Activated T-helper 1 cell treated with anti-CD3 and anti-CD28 coated beads, Interleukin-2, amount 50 U/mL, for 16 hours (primary cell): ENCODE measurements around the gene CPSF6.
"Not testable (repeated sequence)": the region's sequence is repeated elsewhere in the genome, so short reads cannot be mapped to it uniquely, and the experiment has no call there.

Source experiments
- DNase-seq, 2 donors: peaks; one replicate each; pipeline ENCODE4 v3.0.0-alpha.2; 2020; ENCODE audit warnings: low read depth in 1 of 2, low spot score in 1 of 2

CPSF6 gene

GRCh38 chr12:69254862-69255261 is 15.5 kb downstream of the CPSF6 start:
- no peak for DNase-seq

GRCh38 chr12:69258655-69259054 is 19.3 kb downstream of the CPSF6 start:
- DNase-seq: no peak

GRCh38 chr12:69262264-69262974 is 23.1 kb downstream of the CPSF6 start:
- DNase-seq: no peak

- DNase-seq: no peak
These were observed 25.8 kb downstream of the CPSF6 start for GRCh38 chr12:69265205-69265604.

GRCh38 chr12:69265633-69266032 is 26.3 kb downstream of the CPSF6 start:
- not testable (repeated sequence) for DNase-seq

GRCh38 chr12:69266036-69266635 is 26.8 kb downstream of the CPSF6 start:
- no peak for DNase-seq

- no peak for DNase-seq
These were observed 30.4 kb downstream of the CPSF6 start for GRCh38 chr12:69269736-69270135.

- DNase-seq: no peak
These were observed 33.1 kb downstream of the CPSF6 start for GRCh38 chr12:69272511-69272910.

GRCh38 chr12:69274861-69275260 is 35.5 kb downstream of the CPSF6 start:
- DNase-seq: no peak

- no peak for DNase-seq
These were observed 36.1 kb downstream of the CPSF6 start for GRCh38 chr12:69275471-69275891.

DNA sequence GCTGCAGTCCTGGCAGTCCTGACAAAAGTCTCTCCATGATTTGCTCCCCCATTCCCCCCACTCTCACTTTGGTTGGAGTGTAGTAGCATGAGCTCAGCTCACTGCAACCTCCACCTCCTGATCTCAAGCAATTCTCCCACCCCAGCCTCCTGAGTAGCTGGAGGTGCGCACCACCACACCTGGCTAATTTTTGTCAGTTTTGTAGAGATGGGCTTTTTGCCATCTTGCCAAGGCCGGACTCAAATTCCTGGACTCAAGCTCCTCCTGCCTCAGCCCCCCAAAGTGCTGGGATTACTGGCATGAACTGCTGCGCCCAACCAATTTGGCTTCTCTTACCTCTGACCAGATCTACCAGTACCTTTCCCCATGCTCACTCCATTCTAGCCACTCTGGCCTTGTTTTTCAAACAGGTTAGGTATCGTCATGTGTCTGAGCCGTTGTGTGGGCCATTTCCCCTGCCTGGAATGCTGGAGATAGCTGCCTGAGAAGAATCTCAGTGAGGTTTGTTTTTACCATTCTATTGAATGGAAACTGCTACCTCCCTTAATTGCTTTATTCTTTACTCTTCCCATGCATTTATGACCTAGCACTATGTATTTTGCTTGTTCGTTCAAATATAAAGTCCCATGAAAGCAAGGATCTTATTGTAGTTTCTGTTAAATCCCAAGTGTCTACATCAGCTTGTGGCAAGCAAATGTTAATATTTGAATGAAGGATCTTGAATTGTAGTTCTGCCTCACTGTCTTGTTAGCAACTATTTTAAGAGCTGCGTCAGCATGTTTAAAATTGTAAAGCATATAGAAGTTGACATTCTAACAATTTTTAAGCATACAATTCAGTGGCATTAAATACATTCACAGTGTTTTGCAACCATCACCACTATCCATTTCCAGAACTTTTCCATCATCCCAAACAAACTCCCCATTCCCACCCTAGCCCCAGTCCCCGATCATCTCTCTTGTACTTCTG is 39.7 kb downstream of the CPSF6 start:
- no peak for DNase-seq

- DNase-seq: no peak
These were observed 44.8 kb downstream of the CPSF6 start for GRCh38 chr12:69284131-69284530.

GRCh38 chr12:69287556-69287955 is 48.2 kb downstream of the CPSF6 start:
- DNase-seq: no peak

- DNase-seq: peak; percentile 50 to 54
These were observed 51.3 kb downstream of the CPSF6 start for GRCh38 chr12:69290545-69291277.

DNA sequence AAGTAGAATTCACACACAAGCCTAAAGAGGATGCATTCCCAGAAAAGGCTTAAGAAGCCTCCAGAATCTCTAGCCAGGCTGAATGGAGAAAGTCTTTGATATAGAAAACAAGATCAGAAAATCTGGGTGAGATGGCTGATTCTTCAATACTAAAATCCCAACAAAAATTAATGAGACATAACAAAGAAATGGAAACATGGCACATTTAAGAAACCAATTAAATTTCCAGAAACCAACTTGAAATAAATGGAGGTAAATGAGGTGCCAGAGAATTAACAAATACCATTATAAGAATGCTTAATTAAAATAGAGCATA is 51.9 kb downstream of the CPSF6 start:
- DNase-seq: no peak

- no peak for DNase-seq
These were observed 58.8 kb downstream of the CPSF6 start for GRCh38 chr12:69298133-69298532.

GRCh38 chr12:69298947-69299346 is 59.6 kb downstream of the CPSF6 start:
- DNase-seq: no peak

GRCh38 chr12:69304284-69304683 is 64.9 kb downstream of the CPSF6 start:
- no peak for DNase-seq

GRCh38 chr12:69309461-69309860 is 70.1 kb downstream of the CPSF6 start:
- no peak for DNase-seq

GRCh38 chr12:69313209-69313608 is 73.8 kb downstream of the CPSF6 start:
- no peak for DNase-seq

DNA sequence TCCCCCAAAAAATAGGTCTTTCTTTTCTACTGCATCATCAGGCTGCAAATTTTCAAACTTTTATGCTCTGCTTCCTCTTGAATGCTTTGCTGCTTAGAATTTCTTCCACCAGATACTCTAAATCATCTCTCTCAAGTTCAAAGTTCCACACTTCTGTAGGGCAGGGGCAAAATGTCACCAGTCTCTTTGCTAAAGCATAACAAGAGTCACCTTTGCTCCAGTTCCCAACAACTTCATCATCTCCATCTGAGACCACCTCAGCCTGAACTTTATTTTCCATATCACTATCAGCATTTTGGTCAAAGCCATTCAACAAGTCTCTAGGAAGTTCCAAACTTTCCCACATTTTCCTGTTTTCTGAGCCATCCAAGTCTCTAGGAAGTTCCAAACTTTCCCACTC is 77.4 kb downstream of the CPSF6 start:
- DNase-seq: not testable (repeated sequence)
